A549 (cell line): ENCODE data around the gene FSD1. TPM values are rescaled to one million over a fixed set of nuclear protein-coding genes. Genes with fewer than 3 reads are reported as not detected.
A peak's percentile ranks its signal among the peaks of the same experiment; 100 is the strongest.

Experiments
- ATAC-seq, 2 experiments: fragments of 200-7000 bp in 1 of 2; fragments of >200 bp in 1 of 2; cut with Nextera tagmentation in 1 of 2; cut with Tn5 transposase in 1 of 2; 3 replicates each; pipeline versions ENCODE4 v1.8.0 to v1.9.1; 2018 to 2020; ENCODE audit warnings: mild to moderate bottlenecking in 1 of 2, moderate library complexity in 1 of 2
- CTCF ChIA-PET: fragments of 300-600 bp; sonication (Branson Sonifier 250); formaldehyde crosslinking; extraction: SDS; loops from one replicate; lab custom pipeline; 2021; ENCODE audit warnings: antibody characterized with exemption, inconsistent platforms; lab: Yijun Ruan, JAX
- POLR2A ChIA-PET: fragments of 350-600 bp; formaldehyde crosslinking; extraction: SDS; loops from one replicate; lab custom pipeline; 2021; ENCODE audit warnings: antibody characterized with exemption, inconsistent platforms; lab: Yijun Ruan, JAX
- DNase-seq, 2 experiments: peaks; one replicate each; pipeline versions ENCODE4 v3.0.0 to v3.0.0-alpha.2; 2011 to 2016; ENCODE audit warnings: low read depth in 1 of 2, low spot score in 1 of 2
- FAIRE-seq: peaks from 2 replicates; lab custom pipeline; 2011; peaks lifted over from hg19 to GRCh38; lab: Jason Lieb, UNC
- H3K27ac ChIP-seq, 2 experiments: fragments of >200 bp; sonication (Bioruptor Twin); formaldehyde crosslinking; 3 replicates each; pipeline ENCODE4 v1.5.1; 2016 to 2017
- H3K4me1 ChIP-seq: fragments of >200 bp; sonication (Bioruptor Twin); formaldehyde crosslinking; 3 replicates; pipeline ENCODE4 v1.6.1; 2016
- H3K4me2 ChIP-seq: fragments of >200 bp; sonication (Bioruptor Twin); formaldehyde crosslinking; 3 replicates; pipeline ENCODE4 v1.6.1; 2016
- H3K4me3 ChIP-seq: fragments of >200 bp; sonication (Bioruptor Twin); formaldehyde crosslinking; 3 replicates; pipeline ENCODE4 v1.5.1; 2016
- H3K9me3 ChIP-seq: fragments of >200 bp; sonication (Bioruptor Twin); formaldehyde crosslinking; 3 replicates; pipeline ENCODE4 v1.6.1; 2016
- BHLHE40 ChIP-seq: IDR thresholded peaks from 2 replicates; pipeline ENCODE4 v1.6.1; 2012; ENCODE audit warnings: low read depth, low read length, inconsistent platforms
- CBX2 ChIP-seq: fragments of 200-600 bp; sonication (generic); IDR thresholded peaks from 2 replicates; pipeline ENCODE4 v1.6.1; 2016; ENCODE audit warnings: low read depth, mild to moderate bottlenecking, borderline replicate concordance
- EHMT2 ChIP-seq: fragments of 200-600 bp; sonication (generic); IDR thresholded peaks from 2 replicates; pipeline ENCODE4 v1.6.1; 2016; ENCODE audit warnings: antibody characterized with exemption, low read depth, mild to moderate bottlenecking, moderate library complexity
- GATA3 ChIP-seq: IDR thresholded peaks from 2 replicates; pipeline ENCODE4 v1.6.1; 2012; ENCODE audit warnings: borderline replicate concordance
- HDAC2 ChIP-seq: fragments of 200-600 bp; sonication (generic); IDR thresholded peaks from 2 replicates; pipeline ENCODE4 v1.6.1; 2016
- HOXB13 ChIP-seq: fragments of 250-450 bp; sonication (Bioruptor Pico); IDR thresholded peaks from 2 replicates; pipeline ENCODE4 v1.5.0; 2020; ENCODE audit warnings: low read depth, mild to moderate bottlenecking, moderate library complexity
- KDM1A ChIP-seq: fragments of 200-600 bp; sonication (generic); IDR thresholded peaks from 2 replicates; pipeline ENCODE4 v1.6.1; 2016; ENCODE audit warnings: low read depth, mild to moderate bottlenecking
- NFE2L2 ChIP-seq: fragments of 150-350 bp; conservative IDR thresholded peaks from 2 replicates; pipeline ENCODE4 v1.6.1; 2014; ENCODE audit warnings: low read length
- RARB ChIP-seq: fragments of 250-450 bp; sonication (Bioruptor Pico); IDR thresholded peaks from 2 replicates; pipeline ENCODE4 v1.8.0; 2021; ENCODE audit warnings: mild to moderate bottlenecking, moderate library complexity
- RFX5 ChIP-seq: fragments of 450-650 bp; IDR thresholded peaks from 2 replicates; pipeline ENCODE4 v1.7.1; 2014; ENCODE audit warnings: antibody characterized with exemption, mild to moderate bottlenecking, moderate library complexity
- SMC3 ChIP-seq: fragments of >200 bp; sonication (Bioruptor Twin); formaldehyde crosslinking; IDR thresholded peaks from 3 replicates; pipeline ENCODE4 v1.6.1; 2018; ENCODE audit warnings: inconsistent platforms
- ZC3H11A ChIP-seq: fragments of 450-650 bp; IDR thresholded peaks from 2 replicates; pipeline ENCODE4 v1.6.1; 2014; ENCODE audit warnings: antibody characterized with exemption, mild to moderate bottlenecking
- WGBS: methylation state at CpG from one replicate; pipeline ENCODE4 v1.1.6; 2017; ENCODE audit errors: missing lambda C conversion rate; 5-methylcytosine and 5-hydroxymethylcytosine counted together
- polyA plus RNA-seq, 4 experiments: library from polyadenylated mRNA; depleted of rRNA in 3 of 4; stranded (reverse); fragments of >200 nt; fragmentation: RNase III in 1 of 4; extraction: RNeasy Plus Mini Kit Qiagen cat#74134 plus additional on column Dnase treatment in 1 of 4; gene quantifications; 2 replicates in 3 of 4; 3 replicates in 1 of 4; pipeline ENCODE4 v1.2.3, GENCODE V29; 2011 to 2017
- TF ChIP-seq, protein P1 (sequence below): fragments of 250-450 bp; sonication (Bioruptor Pico); IDR thresholded peaks from 2 replicates; pipeline ENCODE4 v1.5.0; 2021; ENCODE audit warnings: mild to moderate bottlenecking, moderate library complexity, borderline replicate concordance
- TF ChIP-seq, protein P2 (sequence below): IDR thresholded peaks from 2 replicates; pipeline ENCODE4 v1.6.1; 2012
- TF ChIP-seq, protein P3 (sequence below): fragments of 450-650 bp; IDR thresholded peaks from 2 replicates; pipeline ENCODE4 v1.6.1; 2014; ENCODE audit warnings: antibody characterized with exemption
- TF ChIP-seq, protein P4 (sequence below): fragments of >200 bp; sonication (Bioruptor Twin); formaldehyde crosslinking; IDR thresholded peaks from 3 replicates; pipeline ENCODE4 v1.5.1; 2016
- TF ChIP-seq, protein P5 (sequence below): fragments of 200-600 bp; sonication (generic); IDR thresholded peaks from 2 replicates; pipeline ENCODE4 v1.6.1; 2016; ENCODE audit warnings: antibody characterized with exemption, mild to moderate bottlenecking, moderate library complexity
- TF ChIP-seq, protein P6 (sequence below): fragments of 250-450 bp; sonication (Bioruptor Pico); IDR thresholded peaks from 2 replicates; pipeline ENCODE4 v1.5.0; 2020; ENCODE audit warnings: low read depth, mild to moderate bottlenecking, moderate library complexity

The FSD1 gene
- polyA plus RNA-seq, 2 of the 4 experiments (the other 2 are of a cell fraction) = 3.5 to 13.2 TPM

DNA sequence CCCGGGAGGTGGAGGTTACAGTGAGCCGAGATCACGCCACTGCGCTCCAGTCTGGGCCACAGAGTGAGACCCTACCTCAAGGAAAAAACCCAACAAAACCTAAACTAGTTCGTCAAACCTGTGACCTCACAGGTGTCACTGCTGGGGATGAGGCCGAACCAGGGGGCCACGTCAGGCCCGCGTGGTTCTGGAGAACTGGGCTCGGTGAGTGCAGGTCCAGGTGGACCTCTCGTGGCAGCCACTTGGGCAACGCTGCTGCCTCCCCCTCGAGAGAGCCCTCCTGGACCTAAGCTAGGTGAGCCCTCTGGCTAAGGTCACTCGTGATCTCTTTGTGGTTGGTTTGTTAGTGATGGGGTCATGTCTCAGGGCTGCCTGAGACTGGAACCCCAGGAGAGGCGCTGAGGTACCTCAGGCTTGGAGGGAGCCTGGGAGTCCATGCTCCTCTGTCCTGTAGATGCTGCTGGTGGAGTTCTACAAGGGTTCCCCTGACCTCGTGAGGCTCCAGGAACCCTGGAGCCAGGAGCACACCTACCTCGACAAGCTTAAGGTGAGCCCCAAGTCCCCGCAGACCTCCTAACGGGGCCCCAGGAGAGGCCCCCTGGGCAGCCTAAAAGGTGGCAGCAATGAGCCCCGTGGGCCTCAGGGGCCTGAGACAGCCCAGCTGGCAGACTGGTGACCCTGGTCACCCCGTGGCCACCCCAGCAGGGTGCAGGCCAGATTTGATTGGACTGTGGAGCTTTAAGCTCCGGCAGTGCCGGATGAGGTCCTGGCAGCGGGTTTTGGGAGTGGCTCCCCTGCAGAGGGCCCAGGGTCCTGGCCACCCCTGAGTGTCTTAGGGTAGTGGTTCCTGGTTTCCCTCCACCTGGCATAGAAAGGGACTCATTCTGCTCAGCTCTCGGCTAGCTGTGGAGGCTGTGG lies 54.6 kb downstream of the FSD1 start:
- ATAC-seq (no peak), FAIRE-seq (no peak), DNase-seq (no peak)
- ChIA-PET CTCF (interaction anchor here (0.8 to 6.2 kb wide), 4 partner anchors 16 to 91 kb away, joined by 3 to 51 read pairs (median 6); partner anchors contain the start of gene SH3GL1), POLR2A (no interaction called here)
- WGBS = 90% methylated on average over 9 of the region's 25 CpGs
- H3K27ac ChIP-seq = no peak overlapping the region
- no peak overlapping the region for H3K4me2 ChIP-seq
- H3K9me3 ChIP-seq = no peaks in the 10 kb centered on the region
- peaks cover 14% of the 10 kb centered on the region for H3K4me1 ChIP-seq
- no peak for TF ChIP-seq CBX2
- no peak for TF ChIP-seq HDAC2
- TF ChIP-seq, all 56 proteins: peak for 0
- no peak overlapping the region for H3K4me3 ChIP-seq

DNA sequence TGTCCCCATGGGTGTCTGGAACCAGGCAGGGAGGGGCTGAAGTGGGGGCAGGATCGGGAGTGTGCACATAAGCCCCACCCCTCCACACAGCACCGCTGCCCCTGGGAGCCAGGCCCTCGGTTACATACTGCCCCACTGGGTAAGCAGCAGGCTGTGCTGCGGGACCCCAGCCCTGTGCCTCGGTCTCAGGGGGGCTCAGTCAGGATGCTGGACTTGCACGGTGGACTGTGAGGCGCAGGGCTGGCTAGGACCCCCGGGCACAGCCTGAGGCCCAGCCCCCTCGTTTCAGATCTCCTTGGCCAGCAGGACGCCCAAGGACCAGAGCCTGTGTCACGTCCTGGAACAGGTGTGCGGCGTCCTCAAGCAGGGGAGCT lies 55.2 kb downstream of the FSD1 start:
- Histone ChIP-seq H3K4me2 (no peak overlapping the region), H3K4me1 (peaks cover 14% of the 10 kb centered on the region), H3K27ac (no peak overlapping the region), H3K4me3 (no peak overlapping the region)
- CTCF ChIA-PET = interaction anchor here (0.8 to 6.2 kb wide), 4 partner anchors 15 to 92 kb away, joined by 3 to 51 read pairs (median 6); partner anchors contain the start of gene SH3GL1
- FAIRE-seq (no peak), DNase-seq (no peak), ATAC-seq (peak in 1 of 2 experiments; percentile 7; a peak in 1 of 6 replicates)
- POLR2A ChIA-PET = no interaction called here
- WGBS = 100% methylated on average over 2 of the region's 13 CpGs
- TF ChIP-seq NFE2L2 = no peak
- TF ChIP-seq, protein P1, sequence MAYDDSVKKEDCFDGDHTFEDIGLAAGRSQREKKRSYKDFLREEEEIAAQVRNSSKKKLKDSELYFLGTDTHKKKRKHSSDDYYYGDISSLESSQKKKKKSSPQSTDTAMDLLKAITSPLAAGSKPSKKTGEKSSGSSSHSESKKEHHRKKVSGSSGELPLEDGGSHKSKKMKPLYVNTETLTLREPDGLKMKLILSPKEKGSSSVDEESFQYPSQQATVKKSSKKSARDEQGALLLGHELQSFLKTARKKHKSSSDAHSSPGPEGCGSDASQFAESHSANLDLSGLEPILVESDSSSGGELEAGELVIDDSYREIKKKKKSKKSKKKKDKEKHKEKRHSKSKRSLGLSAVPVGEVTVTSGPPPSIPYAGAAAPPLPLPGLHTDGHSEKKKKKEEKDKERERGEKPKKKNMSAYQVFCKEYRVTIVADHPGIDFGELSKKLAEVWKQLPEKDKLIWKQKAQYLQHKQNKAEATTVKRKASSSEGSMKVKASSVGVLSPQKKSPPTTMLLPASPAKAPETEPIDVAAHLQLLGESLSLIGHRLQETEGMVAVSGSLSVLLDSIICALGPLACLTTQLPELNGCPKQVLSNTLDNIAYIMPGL (CRISPR knock-in tag) = no peak
- TF ChIP-seq ZC3H11A = no peak
- no peak for TF ChIP-seq GATA3
- TF ChIP-seq, protein P2, sequence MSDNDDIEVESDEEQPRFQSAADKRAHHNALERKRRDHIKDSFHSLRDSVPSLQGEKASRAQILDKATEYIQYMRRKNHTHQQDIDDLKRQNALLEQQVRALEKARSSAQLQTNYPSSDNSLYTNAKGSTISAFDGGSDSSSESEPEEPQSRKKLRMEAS = no peak
- TF ChIP-seq BHLHE40 = no peak
- TF ChIP-seq SMC3 = no peak
- TF ChIP-seq, protein P3, sequence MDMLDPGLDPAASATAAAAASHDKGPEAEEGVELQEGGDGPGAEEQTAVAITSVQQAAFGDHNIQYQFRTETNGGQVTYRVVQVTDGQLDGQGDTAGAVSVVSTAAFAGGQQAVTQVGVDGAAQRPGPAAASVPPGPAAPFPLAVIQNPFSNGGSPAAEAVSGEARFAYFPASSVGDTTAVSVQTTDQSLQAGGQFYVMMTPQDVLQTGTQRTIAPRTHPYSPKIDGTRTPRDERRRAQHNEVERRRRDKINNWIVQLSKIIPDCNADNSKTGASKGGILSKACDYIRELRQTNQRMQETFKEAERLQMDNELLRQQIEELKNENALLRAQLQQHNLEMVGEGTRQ = no peak
- no peak for TF ChIP-seq HOXB13 (CRISPR knock-in tag)
- TF ChIP-seq KDM1A = no peak
- TF ChIP-seq, protein P4, sequence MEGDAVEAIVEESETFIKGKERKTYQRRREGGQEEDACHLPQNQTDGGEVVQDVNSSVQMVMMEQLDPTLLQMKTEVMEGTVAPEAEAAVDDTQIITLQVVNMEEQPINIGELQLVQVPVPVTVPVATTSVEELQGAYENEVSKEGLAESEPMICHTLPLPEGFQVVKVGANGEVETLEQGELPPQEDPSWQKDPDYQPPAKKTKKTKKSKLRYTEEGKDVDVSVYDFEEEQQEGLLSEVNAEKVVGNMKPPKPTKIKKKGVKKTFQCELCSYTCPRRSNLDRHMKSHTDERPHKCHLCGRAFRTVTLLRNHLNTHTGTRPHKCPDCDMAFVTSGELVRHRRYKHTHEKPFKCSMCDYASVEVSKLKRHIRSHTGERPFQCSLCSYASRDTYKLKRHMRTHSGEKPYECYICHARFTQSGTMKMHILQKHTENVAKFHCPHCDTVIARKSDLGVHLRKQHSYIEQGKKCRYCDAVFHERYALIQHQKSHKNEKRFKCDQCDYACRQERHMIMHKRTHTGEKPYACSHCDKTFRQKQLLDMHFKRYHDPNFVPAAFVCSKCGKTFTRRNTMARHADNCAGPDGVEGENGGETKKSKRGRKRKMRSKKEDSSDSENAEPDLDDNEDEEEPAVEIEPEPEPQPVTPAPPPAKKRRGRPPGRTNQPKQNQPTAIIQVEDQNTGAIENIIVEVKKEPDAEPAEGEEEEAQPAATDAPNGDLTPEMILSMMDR = no peak
- TF ChIP-seq RARB (CRISPR knock-in tag) = no peak
- TF ChIP-seq, protein P5, sequence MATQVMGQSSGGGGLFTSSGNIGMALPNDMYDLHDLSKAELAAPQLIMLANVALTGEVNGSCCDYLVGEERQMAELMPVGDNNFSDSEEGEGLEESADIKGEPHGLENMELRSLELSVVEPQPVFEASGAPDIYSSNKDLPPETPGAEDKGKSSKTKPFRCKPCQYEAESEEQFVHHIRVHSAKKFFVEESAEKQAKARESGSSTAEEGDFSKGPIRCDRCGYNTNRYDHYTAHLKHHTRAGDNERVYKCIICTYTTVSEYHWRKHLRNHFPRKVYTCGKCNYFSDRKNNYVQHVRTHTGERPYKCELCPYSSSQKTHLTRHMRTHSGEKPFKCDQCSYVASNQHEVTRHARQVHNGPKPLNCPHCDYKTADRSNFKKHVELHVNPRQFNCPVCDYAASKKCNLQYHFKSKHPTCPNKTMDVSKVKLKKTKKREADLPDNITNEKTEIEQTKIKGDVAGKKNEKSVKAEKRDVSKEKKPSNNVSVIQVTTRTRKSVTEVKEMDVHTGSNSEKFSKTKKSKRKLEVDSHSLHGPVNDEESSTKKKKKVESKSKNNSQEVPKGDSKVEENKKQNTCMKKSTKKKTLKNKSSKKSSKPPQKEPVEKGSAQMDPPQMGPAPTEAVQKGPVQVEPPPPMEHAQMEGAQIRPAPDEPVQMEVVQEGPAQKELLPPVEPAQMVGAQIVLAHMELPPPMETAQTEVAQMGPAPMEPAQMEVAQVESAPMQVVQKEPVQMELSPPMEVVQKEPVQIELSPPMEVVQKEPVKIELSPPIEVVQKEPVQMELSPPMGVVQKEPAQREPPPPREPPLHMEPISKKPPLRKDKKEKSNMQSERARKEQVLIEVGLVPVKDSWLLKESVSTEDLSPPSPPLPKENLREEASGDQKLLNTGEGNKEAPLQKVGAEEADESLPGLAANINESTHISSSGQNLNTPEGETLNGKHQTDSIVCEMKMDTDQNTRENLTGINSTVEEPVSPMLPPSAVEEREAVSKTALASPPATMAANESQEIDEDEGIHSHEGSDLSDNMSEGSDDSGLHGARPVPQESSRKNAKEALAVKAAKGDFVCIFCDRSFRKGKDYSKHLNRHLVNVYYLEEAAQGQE = no peak
- TF ChIP-seq RFX5 = no peak
- TF ChIP-seq, protein P6, sequence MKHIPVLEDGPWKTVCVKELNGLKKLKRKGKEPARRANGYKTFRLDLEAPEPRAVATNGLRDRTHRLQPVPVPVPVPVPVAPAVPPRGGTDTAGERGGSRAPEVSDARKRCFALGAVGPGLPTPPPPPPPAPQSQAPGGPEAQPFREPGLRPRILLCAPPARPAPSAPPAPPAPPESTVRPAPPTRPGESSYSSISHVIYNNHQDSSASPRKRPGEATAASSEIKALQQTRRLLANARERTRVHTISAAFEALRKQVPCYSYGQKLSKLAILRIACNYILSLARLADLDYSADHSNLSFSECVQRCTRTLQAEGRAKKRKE (CRISPR knock-in tag) = no peak
- no peak for TF ChIP-seq EHMT2
- TF ChIP-seq, all 56 proteins: peak for 0
- H3K9me3 ChIP-seq = no peaks in the 10 kb centered on the region
